SH-SY5Y (cell line): ENCODE data around the gene ATP6V1C2.

Source experiments
- GATA2 ChIP-seq: IDR thresholded peaks from 2 replicates; pipeline ENCODE4 v1.6.1; 2011; ENCODE audit warnings: mild to moderate bottlenecking, low read depth, low read length
- GATA3 ChIP-seq: IDR thresholded peaks from 2 replicates; pipeline ENCODE4 v1.6.1; 2011; ENCODE audit warnings: low read depth, mild to moderate bottlenecking, low read length, moderate library complexity

The ATP6V1C2 gene

DNA sequence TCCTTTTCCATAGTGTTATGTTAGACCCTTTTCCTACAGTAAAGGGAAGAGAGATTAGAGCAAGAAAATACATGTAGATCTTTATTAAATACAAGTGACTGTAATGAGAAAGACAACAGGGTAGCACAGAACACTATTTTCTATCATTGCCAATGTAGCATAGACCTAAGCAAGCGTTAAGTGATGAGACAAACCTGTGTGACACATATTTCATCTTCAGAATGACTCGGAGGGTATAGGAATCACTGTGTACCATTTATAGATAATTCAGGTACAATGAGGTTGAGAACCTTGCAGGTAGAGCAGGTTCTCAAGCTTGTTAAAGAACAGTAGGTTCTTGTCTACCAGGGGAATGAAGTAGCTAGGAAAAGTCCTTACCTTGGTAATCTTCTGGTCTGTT lies 75.3 kb downstream of the ATP6V1C2 start:
- TF ChIP-seq GATA2 (no peak), GATA3 (no peak)

GRCh38 chr2:10798783-10799182 lies 77.4 kb downstream of the ATP6V1C2 start:
- TF ChIP-seq GATA3 (no peak), GATA2 (no peak)

DNA sequence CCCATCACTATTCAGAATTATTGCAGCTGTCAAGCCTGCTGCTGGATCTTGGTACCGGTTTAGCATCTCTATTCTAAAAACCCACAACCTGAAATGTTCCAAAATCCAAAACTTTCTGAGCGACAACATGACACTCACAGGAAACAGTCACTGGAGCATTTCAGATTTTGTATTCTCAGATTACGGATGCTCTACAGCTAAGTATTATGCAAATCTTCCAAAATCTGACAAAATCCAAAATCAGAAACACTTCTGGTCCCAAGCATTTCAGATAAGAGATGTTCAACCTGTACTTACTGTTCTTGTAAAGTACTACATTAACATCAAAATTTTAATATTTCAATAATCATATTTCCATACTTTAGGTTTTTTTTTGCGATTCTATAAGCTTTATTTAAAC lies 78.7 kb downstream of the ATP6V1C2 start:
- TF ChIP-seq GATA2 = no peak
- no peak for TF ChIP-seq GATA3

GRCh38 chr2:10802657-10803056 lies 81.2 kb downstream of the ATP6V1C2 start:
- TF ChIP-seq GATA3 (no peak), GATA2 (no peak)

GRCh38 chr2:10806543-10806942 lies 85.1 kb downstream of the ATP6V1C2 start:
- TF ChIP-seq GATA3 (no peak), GATA2 (no peak)

GRCh38 chr2:10810202-10811161 lies 89.1 kb downstream of the ATP6V1C2 start:
- peak; percentile 64; the same call in 1 of the 2 replicates for TF ChIP-seq GATA2
- no peak for TF ChIP-seq GATA3

- TF ChIP-seq GATA3 (no peak), GATA2 (no peak)
These were observed 90.1 kb downstream of the ATP6V1C2 start for GRCh38 chr2:10811517-10811916.

DNA sequence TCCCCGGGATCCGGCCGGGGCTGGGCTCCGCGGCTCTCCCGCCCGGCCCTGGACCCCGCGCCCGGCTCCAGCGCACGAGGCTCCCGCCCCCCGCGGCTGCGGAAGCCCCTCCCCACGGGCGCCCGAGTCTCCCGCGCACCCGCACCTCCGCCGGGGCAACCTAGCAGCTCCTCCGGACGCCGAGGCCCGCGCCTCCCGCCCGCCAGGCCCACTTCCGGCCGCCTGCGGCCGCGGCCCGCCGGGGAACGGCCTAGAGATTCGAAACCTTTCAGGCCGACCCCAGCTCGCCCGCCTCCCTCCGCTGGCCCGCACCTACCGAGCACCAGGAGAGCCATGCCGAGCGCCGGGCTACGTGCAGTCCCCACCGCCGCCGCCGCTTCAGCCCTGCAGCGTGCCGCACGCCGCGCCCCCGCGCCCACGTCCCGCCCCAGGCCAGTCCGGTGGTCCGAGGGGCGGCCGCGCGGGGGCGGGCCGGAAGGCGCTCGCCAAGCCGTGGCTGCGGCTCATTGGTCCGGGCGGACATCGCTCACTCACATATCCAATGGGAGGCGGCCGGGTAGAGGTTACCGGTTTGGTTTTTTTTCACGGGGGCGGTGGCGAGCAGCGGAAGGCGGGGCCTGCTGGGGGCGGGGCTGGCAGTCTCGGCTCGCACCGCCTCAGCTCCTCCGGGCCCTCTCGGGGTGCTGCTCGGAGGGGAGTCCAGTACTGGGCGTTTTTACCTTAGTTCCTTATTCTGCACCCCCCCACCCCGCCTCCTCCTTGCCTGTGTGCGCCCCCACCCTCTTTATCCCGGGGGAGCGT lies 91.1 kb downstream of the ATP6V1C2 start, which contains the start of gene PDIA6:
TSS of gene PDIA6 (minus strand) at position 424 of the 801 bp plus-strand sequence. CDS start at position 335, 89 bp downstream.
- TF ChIP-seq GATA3 = no peak
- TF ChIP-seq GATA2 = no peak

DNA sequence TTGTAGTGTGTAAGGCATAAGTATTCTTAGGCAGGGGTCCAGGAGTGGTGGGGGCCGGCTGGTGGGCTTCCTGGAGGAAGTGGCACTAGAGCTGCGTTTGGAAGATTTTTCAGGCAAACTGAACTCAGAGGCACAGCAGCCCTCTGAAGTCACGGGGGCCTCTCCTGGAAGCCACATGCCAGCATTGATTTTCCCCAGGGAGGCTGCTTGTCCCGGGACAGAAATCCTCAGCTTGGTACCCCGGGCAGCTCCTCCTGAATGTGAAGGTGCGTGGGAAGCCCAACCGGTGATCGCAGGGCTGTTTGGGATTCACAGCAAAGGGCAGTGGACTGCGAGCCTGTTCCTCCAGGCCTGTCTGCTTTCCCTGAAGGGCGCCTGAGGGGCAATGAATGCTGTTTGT lies 92.7 kb downstream of the ATP6V1C2 start:
- TF ChIP-seq GATA3 (no peak), GATA2 (no peak)

- no peak for TF ChIP-seq GATA3
- no peak for TF ChIP-seq GATA2
These were observed 93.3 kb downstream of the ATP6V1C2 start for GRCh38 chr2:10814571-10815331.

DNA sequence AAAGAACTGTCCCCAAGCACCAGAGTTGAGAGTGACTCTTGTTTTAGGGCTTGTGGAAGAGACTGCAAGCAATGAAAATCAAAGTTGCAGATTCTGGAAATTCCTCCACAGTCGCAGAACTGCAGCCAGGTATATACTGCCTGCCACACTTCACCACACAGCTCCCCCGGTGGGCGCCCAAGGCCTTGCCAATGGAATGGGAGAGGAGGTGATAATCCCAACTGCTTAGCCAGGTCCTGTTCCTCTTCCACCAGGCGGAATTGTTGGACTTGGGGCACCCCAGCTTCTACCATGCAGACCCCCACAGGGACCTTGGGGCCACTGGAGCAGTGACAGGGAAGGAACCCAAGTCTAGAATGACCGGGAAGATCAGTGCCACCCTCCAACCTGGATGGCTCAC lies 96.0 kb downstream of the ATP6V1C2 start:
- TF ChIP-seq GATA3 (no peak), GATA2 (no peak)

DNA sequence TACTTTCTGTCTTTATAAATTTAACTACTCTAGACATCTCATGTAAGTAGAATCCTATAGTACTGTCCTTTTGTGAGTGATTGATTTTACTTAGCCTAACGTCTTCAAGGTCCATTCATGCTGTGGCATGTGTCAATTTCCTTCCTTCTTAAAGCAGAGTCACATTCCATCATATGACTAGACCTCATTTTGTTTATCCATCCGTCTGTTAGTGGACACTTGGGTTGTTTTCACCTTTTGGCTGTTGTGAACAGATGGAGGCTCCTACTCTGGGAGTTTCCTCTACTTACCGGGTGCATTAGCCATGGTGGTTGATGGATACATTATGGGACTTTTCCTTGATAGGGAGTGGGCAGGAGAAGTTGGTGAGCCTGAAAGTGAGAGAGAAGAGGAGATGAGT lies 97.6 kb downstream of the ATP6V1C2 start:
- no peak for TF ChIP-seq GATA2
- no peak for TF ChIP-seq GATA3

DNA sequence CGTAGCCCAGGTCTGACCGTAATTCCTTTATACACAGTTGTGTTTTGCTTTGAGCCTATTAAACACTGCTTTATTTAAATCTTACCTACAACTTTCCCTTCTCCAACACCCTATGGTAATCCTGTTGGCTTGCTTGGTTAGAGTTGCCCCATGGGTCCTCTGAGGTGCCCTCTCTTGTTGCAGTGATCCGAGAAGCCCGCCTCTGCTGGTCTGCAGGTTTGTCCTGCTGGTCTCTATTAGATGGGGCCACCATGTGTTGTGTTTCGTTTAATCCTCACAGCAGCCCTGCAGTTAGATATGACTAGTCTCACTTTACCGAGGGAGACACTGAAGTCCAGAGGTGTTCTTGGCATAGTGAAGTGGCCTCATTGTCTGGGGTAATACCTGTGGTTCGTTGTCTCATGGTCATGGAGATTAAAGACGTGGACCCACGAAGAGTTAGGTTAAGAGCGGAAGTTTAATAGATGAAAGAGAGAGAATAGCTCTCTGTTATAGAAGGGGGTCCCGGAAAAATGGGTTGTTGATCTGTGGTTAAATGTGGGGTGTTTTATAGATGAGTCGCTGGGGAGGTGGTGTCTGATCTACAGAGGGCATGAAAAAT lies 98.4 kb downstream of the ATP6V1C2 start:
- TF ChIP-seq GATA2 (no peak), GATA3 (no peak)
